NB4 (cell line): Measurements from ENCODE around the gene ADNP.

Source experiments
- DNase-seq: peaks from one replicate; pipeline ENCODE4 v3.0.0; 2010; ENCODE audit warnings: low read depth
- H3K4me3 ChIP-seq: one replicate; pipeline ENCODE4 v1.5.1; 2011; ENCODE audit warnings: mild to moderate bottlenecking, low read depth, low read length, moderate library complexity
- CTCF ChIP-seq: IDR thresholded peaks from one replicate; pipeline ENCODE4 v1.5.1; 2012; ENCODE audit warnings: low read depth, low read length
- MAX ChIP-seq: IDR thresholded peaks from 2 replicates; pipeline ENCODE4 v1.6.1; 2011; ENCODE audit warnings: low read depth, low read length
- MYC ChIP-seq: IDR thresholded peaks from 2 replicates; pipeline ENCODE4 v1.6.1; 2011; ENCODE audit warnings: low read depth, low read length
- POLR2A ChIP-seq: IDR thresholded peaks from 2 replicates; pipeline ENCODE4 v1.6.1; 2011; ENCODE audit warnings: mild to moderate bottlenecking; ENCODE audit not compliant: insufficient read length; ENCODE audit errors: extremely low read depth

ADNP gene

GRCh38 chr20:50857348-50857747 lies 73.9 kb downstream of the ADNP start:
- TF ChIP-seq MYC (no peak), POLR2A (no peak), CTCF (no peak), MAX (no peak)
- H3K4me3 ChIP-seq = no peak overlapping the region
- no peak for DNase-seq

GRCh38 chr20:50856475-50857041 lies 74.7 kb downstream of the ADNP start:
- H3K4me3 ChIP-seq = no peak overlapping the region
- DNase-seq = no peak
- TF ChIP-seq MAX (no peak), CTCF (no peak), POLR2A (no peak), MYC (no peak)

GRCh38 chr20:50855498-50856474 lies 75.5 kb downstream of the ADNP start:
- TF ChIP-seq MYC (no peak), POLR2A (no peak), CTCF (no peak), MAX (no peak)
- DNase-seq = no peak
- H3K4me3 ChIP-seq = no peak overlapping the region

- no peak overlapping the region for H3K4me3 ChIP-seq
- no peak for TF ChIP-seq CTCF
- no peak for TF ChIP-seq MYC
- TF ChIP-seq POLR2A = no peak
- no peak for TF ChIP-seq MAX
- DNase-seq = no peak
Measured at GRCh38 chr20:50854506-50855249, 76.6 kb downstream of the ADNP start.

GRCh38 chr20:50852085-50852484 lies 79.2 kb downstream of the ADNP start:
- no peak for DNase-seq
- no peak overlapping the region for H3K4me3 ChIP-seq
- TF ChIP-seq MYC (no peak), CTCF (no peak), MAX (no peak), POLR2A (no peak)
